DND-41 (cell line): Measurements from ENCODE around the gene SLC17A7.

Source experiments
- CTCF ChIP-seq: IDR thresholded peaks from 2 replicates; pipeline ENCODE4 v1.5.1; 2012; ENCODE audit warnings: borderline replicate concordance, low read length, moderate library complexity, mild to moderate bottlenecking; ENCODE audit not compliant: poor library complexity, severe bottlenecking; ENCODE audit errors: extremely low read depth
- EZH2 ChIP-seq: IDR thresholded peaks from 3 replicates; pipeline ENCODE4 v1.6.1; 2012; ENCODE audit warnings: borderline replicate concordance, low read depth, mild to moderate bottlenecking, moderate library complexity, low read length, inconsistent platforms; ENCODE audit not compliant: severe bottlenecking

- no peak for TF ChIP-seq CTCF
- no peak for TF ChIP-seq EZH2
Measured at GRCh38 chr19:49445997-49446396, 4.7 kb upstream of the SLC17A7 start.
